ENCODE measurements around the gene HTR1D.

The HTR1D gene

DNA sequence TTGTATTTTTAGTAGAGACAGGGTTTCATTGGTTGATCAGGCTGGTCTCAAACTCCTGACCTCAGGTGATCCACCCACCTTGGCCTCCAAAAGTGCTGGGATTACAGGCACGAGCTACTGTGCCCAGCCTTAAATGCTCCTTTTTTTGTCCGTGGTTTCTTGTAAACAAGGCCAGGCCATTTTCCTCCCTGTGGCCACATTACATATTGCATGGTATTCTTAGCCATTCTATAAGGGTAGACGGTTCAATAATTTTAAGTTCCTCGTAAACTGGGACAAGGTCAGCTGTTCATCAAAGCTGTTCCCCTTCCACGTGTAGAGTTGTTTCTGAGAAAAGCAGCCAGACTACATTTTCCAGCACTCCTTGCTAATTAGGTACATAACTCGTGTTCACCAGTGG, 38.4 kb downstream of the HTR1D start:
- no peak for DNase-seq

DNA sequence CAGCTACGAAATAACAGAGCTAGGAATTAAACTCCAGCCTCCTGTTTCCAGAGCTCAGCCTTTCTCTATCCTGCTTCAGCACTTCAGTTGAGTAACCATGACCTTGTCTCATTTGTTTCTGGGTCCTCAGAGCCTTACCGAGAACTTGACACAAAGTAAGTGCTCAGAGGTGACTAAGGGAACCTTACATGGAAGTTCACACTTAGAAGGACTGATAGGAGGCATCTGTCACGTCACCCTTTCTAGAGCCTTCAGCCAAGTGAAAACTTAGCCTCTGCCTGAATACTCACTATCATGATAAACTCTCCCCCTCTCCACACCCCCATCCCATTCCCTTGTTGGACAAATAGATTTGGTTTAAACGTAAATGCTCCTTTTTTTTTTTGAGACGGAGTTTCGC, 38.9 kb downstream of the HTR1D start:
- DNase-seq, result no peak

DNA sequence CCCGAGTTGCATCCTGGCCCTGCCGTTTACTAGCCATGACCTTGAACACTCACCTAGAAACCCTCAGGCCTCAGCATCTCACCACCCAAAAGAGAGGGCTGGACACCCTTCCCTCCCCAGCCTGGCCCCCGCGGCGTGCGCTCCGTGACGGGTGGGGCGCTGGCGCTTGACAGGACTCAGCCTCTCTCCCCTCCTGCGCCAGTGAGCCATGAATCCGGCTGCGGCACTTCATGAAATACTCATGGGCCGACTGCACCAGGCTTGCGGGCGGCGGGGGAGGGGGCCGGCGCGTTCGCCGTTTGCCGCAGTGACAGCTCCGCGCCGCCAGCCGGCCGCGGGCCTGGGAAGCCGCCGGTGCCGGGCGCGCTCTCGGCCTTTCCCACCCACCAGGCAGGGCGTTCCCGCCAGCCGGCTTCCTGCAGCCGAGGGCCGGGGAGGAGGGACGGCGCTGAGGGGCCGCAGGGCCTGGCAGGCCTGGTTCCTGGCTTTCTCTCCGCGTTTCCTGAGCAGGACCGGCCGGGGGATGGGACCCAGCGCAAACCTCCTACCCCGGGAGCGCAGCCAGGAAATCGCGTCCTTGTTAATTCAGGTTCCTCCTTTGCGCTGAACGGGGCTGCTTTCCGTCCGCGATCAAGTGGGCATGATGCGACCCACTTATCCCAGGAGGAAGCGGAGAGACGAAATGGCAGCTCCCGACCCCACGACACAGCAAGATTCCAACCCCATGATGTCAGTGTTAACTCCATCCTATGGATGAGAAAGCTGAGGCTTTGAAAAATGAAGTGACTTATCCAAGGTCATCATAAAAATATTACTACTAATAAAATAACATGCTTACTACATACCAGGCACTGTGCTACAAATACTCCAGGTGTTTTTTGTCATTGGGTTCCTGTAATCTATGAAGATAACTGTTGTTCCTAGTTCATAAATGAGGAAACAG, 39.6 kb downstream of the HTR1D start:
- peak; percentile 28 to 74 for DNase-seq

DNA sequence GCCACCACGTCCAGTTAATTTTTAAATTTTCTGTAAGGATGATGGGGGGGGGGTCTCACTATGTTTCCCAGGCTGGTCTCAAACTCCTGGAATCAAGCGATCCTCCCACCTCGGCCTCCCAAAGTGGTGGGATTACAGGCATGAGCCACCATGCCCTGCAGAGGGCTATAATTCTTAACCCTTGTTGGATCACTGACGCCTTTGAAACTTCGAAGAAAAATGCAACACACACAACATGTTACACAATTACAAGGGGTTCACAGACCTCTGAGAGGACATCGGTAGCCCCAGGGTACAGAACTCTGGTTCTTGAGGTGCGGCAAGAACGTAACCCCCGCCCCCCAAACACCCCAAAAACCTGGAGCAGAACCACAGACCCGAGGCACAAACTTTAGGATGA, 40.3 kb downstream of the HTR1D start:
- no peak for DNase-seq

DNA sequence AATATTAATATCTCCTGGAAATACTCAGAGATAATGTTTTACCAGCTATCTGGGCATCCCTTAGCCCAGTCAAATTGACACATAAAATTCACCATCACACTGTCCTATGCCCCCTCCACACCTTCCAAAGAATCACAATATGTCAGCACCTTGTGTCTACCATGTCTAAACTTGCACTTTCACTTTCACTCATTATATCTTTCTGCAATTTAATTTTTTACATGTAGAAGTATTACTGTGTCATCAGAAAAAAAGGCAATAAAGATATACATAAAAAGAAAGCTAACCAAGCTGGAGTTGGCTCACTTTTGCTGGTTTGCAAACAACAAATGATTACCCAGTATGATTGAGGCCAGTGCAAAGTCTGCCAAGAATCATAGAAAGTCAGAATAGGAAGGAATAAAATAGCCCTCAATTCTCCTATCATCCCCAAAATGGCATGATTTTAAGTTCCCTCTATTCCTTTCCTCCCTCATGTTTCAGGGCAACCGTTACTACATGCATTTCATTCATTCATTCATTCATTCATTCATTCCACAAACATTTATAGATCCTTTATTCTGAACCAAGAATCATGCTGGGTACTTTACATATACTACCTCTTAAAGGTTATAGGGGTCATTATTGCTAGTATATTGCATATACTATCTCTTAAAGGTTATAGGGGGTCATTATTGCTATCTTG, 42.7 kb downstream of the HTR1D start:
- no peak for DNase-seq

DNA sequence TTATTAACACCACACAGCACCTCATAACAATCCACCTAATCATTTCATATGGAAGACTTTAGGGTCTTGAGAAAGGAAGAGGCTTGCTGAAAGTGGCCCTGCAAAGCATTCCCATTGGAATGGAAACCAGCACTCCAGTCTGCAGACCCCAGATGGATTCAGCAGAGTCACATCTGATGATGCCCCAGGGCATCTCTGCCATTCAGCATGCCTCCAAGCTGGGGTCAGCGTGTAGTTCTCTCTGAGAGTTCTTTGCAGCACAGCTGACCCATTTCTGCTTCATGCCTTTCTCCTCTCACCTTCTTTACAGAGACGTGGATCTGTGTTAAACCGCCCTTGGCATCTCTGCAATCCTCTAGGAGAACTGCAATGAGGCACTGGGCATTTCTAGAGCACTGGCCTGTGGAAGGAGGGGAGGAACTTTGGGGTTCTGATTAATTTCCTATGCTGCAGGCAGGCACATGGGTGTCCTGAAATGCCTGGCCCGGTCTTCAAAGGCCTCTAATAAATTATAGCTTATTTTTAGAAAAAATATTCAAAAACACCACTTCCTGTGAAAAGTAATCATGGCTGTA, 46.0 kb downstream of the HTR1D start:
- DNase-seq, result no peak

DNA sequence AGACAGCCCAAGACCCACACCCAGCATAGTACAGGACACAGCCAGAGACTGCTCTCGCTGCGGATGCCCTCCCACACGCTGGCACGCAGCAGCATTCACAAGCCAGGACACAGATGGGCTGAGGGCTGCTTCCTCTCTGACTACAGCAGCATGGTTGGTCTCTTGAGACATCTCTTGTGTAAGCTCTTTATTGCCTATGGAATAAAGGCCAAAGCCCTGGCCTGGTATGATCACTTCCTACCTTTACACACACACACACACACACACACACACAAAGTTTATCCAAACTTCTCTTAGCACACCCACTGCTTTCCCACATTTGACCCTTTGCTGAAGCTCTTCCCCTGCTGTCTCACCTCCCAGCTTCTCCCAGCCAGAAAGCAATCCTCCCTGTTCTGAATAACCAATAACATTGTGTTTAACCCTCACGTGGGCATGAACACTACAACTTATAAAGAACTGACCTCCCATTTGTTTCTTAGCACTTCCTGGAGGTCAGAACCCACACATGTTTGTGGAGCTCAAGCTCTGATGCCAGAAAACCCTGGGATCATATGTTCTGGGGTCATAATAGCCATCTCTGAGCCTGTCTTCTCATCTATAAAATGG, 47.5 kb downstream of the HTR1D start:
- peak in 1 of 2 donors; percentile 98 for DNase-seq

DNA sequence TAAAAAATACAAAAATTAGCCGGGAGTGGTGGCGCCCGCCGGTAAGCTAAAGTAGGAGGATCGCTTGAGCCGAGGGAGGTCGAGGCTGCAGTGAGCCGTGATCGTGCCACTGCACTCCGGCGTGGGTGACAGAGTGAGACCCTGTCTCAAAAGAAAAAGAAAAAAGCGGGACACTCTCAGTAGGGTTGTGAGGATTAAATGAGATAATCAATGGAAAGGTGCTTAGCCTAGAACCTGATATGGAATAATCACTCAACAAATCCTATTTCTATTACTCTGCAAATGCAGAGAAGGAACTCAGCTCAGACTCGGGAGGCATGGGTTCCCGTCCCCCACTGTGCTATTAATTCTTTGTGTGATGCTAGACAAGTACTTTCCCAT, 48.1 kb downstream of the HTR1D start:
- no peak for DNase-seq

DNA sequence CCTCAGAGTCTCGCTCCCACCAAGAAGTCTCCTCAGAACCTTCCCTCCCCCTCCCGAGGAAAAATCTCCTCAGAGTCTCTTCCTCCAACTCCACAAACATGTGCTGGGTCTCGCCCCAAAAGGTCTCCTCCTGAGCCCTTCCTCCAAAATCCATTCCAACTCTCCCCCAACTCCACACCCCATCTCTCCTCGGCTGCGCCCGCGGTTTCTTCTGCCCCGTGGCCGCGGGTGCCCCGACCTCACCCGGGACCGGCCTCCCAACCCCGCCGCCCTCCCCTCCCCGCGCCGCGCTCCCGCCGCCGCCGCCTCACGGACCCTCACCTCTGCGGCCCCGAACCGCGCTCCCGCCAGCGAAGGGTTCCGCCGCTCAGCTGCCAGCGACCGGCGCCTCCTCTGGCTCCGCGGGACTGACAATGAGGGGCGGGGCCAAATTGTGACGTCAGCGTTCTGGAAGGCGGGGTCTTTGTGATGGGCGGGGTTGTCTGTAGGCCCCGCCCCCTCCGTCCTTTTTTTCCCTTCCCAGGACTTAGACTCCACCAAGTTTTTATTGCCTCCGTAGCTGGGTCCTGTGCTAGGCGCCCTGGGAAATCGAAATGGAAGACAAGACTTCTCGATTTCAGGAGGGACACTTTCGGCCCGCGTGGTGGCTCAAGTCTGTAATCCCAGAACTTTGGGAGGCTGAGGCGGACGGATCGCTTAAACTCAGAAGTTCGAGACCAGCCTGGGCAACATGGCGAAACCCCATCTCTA, 48.7 kb downstream of the HTR1D start, which contains the start of gene LUZP1:
LUZP1 (minus strand) TSS at position 412 of the 750 bp plus-strand sequence.
- DNase-seq, result peak; percentile 68 to 84

DNA sequence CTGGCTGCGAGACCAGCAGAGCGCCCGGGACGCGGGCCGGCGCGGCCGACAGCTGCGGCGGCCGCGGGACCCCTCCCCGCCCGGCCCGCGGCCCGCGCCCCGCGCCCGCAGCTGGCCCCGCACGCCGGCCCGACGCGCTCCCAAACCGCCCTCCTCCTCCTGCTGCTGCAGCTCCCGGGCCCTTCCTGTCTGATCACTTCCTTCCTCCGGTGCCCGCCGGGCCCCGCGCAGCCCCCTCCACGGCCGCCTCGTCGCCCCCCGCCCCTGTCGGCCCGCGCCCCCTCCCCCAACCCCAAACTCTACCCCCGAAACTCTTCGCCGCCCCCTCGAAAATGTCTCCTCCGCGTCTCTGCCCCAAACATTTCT, 49.2 kb downstream of the HTR1D start:
- peak in 1 of 2 donors; percentile 4 for DNase-seq

DNA sequence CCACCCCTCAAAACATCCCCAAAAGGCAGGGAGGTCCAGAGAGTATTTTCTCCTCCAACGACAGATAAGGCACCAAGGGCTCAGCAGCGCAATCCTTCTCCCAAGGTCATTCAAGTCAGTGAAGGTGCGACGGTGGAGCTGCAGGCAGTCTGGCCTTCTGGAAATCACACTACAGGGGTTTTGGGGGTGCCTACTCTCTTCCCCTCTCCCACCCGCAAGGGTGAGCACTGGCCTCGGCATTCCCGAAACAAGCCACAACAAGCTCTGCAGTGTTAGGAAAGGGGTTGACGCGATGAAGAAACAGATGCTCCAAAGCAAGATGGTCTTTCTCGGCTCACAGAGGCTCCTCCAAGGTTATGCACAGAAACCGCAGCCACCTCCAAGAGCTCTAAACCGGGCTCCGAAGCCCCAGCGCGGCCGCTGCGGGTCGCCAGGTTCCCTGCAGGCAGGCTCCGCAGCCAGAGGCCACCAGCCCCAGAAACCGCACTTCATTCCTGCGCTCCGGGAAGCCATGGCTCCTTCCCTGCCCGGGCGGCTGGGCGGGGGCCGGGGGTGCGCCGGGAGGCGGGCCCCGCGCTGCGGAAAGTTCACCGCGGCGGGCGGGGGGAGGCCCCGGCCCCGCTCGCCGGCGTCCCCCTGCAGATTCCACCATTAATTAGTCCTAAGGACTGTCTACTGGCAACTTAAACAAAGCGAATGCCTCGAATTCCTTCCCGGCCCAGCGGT, 49.8 kb downstream of the HTR1D start:
- no peak for DNase-seq

DNA sequence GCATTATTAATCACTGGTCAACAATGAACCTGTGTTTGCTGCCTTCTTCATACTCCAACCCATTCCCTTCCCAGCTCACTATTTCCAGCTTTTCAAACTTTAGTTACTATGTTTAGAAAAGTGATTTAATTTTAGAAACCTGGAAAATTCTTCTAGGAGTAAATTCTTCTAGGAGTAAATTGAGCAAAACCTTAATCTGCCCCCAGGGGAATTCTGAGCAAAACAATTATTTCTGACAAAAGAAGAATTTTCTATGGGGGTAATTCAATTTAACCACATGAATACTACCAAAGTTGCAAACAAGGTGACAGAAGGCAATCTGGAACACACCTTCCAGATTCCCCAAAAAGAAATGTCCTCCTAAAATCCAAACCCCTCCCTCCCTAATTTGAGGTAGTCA, 50.4 kb downstream of the HTR1D start:
- DNase-seq, result no peak

DNA sequence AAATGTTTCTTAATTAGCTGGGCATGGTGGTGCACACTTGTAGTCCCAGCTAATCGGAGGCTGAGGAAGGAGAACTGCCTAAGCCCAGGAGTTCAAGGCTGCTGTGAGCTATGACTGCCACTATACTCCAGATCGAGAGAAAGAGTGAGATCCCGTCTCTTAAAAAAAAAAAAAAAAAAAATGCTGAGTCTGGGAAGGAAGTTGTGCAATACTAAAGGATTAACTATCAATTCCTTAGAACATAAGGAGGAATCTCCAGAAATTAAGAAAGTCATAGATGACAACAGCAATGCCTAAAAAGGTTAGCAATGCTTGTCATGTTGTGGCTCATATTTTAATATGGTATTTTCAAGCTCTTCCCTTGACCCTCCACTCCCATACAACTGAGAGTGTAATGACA, 53.9 kb downstream of the HTR1D start:
- DNase-seq, result no peak

DNA sequence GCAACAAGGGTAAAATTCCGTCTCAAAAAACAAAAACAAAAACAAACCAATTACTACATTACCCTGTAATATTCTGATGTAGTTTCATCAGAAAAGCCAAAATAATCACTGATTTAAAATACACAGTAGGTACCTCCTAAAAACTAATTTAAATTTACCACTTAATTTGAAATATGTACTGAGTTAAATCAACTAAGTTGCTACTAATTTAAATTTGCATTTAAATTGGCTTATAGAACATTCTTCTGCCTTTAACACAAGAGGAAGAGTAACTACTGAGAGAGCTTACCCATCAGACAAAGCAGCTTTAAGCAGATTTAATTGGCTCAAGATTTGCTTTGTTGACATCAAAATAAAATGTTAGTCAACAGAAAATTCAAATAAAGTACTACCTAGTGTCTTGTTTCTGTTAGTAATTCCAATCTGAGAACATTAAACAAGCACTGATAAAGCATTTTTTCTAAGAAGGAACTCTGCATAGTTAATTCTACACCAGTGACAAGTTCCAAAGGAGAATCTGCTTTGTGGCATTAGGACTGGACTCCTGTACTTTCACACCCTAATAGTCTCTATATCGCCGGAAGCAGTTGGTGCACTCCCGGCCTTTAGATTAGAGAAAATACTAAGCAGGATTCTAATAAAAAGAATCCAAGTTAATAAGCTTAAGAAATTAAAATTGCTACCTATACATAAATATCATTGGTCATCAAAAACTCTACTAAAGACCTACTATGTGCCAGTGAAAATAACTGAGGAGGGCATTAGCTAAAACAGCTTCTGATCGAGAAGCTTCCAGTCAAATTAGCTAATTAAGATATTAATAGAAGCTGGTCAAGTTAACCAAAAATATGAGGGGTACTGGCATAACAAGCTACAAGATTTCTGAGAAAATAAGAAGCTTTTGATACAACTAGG, 57.1 kb downstream of the HTR1D start:
- DNase-seq, result no peak

DNA sequence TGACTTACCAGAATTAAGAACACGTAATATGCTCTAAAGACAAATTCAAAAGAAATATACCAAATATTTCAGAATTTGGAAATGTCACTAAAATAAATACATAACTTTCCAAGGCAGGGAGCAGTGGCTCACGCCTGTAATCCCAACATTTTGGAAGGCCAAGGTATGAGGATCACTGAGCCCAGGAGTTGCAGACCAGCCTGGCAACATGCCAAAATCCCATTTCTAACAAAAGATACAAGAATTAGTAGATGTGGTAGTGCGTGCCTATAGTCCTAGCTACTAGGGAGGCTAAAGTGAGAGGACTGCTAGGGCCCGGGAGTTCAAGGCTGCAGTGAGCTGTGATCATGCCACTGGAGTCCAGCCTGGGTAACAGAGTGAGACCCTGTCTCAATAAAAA, 60.4 kb downstream of the HTR1D start:
- no peak for DNase-seq

DNA sequence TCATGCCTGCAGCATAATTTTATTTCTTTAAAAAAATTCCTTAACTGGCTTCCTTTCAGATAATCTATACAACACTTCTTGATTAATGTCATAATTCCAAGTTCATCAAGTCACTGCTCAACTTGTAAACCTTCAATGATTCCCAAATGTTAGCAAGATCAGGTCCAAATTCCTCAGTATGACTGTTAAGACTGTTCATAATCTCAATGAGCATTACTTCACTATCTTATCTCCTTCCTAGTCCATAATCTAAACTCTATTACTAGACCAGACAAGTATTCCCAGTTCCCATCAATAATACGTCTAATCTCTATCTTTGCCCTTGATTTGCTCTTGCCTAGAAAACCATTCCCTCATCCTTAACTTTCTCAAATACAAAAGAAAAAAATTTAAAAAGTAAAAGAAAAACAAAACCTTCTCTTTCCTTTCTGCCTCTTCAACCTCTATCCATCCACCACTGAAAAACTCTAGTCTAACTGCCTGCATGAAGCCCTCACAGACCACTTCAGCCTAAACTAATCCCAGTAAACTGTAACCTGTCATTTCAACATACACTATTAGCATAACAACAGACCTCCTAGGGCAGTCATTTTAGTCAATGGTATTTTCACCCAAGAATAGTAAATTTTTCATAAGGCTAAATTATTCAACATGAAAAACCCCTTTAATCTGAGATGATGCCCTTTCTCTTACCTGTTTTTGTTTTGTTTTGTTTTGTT, 64.2 kb downstream of the HTR1D start:
- DNase-seq, result no peak

DNA sequence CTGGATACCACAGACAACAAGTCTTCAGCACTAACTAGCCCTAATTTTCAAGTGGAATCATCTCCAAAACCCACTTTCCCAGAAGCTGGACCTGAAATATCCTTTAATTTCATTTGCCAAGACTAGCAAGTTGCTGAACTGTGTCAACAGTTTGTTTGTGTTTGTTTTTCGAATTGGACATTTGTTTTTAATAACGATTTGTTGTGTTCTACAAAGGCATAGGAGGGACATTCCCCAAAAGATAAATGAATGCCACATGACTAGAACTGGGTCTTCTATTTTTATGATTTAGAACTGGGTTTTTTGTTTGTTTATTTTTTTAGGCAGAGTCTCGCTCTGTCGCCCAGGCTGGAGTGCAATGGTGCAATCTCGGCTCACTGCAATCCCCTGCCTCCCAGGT, 66.6 kb downstream of the HTR1D start:
- no peak for DNase-seq

DNA sequence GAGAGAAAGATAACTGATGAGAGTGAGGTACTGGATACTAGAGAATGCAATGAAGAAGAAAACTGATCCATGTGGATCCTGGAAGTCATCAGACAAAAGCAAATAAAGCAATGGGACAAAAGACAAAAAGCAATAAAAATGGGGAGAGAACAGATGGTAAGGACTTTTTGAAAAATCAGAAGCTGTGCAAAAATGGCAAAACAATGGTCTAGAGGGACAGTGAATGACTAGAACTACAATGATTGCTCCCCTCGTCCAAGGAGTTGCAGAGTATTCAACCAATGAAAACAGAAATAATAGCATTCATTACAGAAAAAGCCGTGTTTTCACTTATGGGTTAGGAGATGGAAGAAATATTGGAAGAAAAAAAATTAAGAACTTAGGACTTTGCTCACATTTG, 67.2 kb downstream of the HTR1D start:
- DNase-seq, result no peak

DNA sequence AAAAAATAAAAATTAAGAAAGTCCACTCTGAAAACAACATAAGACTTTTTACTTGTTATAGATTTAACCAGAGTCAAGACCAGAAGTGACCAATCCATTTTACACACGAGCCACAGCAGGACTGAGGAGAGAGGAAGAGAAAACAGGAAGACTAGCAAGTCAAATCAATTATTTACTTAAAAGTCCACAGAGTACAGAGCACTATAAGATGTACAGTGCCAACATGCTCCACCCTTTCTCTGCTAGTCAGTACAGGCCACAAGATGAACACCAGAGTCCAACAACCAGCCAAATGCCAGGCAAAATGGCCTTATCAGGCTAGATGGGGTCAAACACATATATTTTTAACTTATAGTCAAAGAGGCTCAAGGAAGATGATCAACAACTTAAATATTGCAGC, 68.2 kb downstream of the HTR1D start:
- no peak for DNase-seq

DNA sequence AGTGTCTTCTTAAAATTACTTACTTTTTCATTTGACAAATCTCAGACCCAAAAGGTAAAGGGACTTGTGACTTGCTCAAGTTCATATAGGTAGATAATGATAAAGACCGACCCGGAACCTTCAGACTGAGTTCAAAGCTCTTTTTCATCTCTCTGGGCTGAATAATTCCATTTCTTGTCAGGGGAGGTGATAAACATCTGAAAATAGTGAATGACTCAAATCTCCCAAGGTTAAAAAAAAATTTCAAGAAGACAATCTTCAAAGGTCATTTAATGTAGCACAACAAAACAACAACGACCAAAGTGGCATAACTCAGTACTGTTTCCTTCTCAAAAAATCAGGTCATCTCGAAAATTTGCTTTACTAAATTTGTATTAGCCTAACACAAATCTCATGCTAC, 69.2 kb downstream of the HTR1D start:
- DNase-seq, result no peak
